Testis (tissue), 3 donors: ENCODE measurements around the gene PTP4A1. TPM values are rescaled to one million over a fixed set of nuclear protein-coding genes. Genes with fewer than 3 reads are reported as not detected.

Experiments used
- DNase-seq: peaks from one replicate; pipeline ENCODE4 v3.0.0-alpha.2; 2019
- H3K27ac ChIP-seq, 2 donors: fragments of 200-600 bp; sonication (generic); one replicate each; pipeline ENCODE4 v1.5.1; 2019
- H3K27me3 ChIP-seq: fragments of 200-600 bp; sonication (generic); one replicate; pipeline ENCODE4 v1.5.1; 2019
- H3K36me3 ChIP-seq: fragments of 200-600 bp; sonication (generic); one replicate; pipeline ENCODE4 v1.5.1; 2017; ENCODE audit warnings: low read depth; ENCODE audit errors: missing control alignments
- H3K4me1 ChIP-seq: fragments of 200-600 bp; sonication (generic); one replicate; pipeline ENCODE4 v1.5.1; 2019
- H3K4me3 ChIP-seq, 2 donors: fragments of 200-600 bp; sonication (generic); one replicate each; pipeline ENCODE4 v1.5.1; 2017 to 2019
- H3K9me3 ChIP-seq: fragments of 200-600 bp; sonication (generic); one replicate; pipeline ENCODE4 v1.5.1; 2017
- CTCF ChIP-seq, 3 experiments: fragments of 450-650 bp in 2 of 3; fragments of 200-600 bp in 1 of 3; sonication (generic) in 1 of 3; IDR thresholded peaks; one replicate each; pipeline ENCODE4 v1.5.1; 2016 to 2019; ENCODE audit warnings: antibody characterized with exemption in 3 of 3, mild to moderate bottlenecking in 2 of 3, moderate library complexity in 1 of 3
- POLR2A ChIP-seq: fragments of 450-650 bp; IDR thresholded peaks from one replicate; pipeline ENCODE4 v1.6.1; 2017; ENCODE audit warnings: antibody characterized with exemption, mild to moderate bottlenecking, moderate library complexity
- WGBS, 2 donors: methylation state at CpG; one replicate each; pipeline ENCODE4 v1.1.5; 2018; 5-methylcytosine and 5-hydroxymethylcytosine counted together
- intact Hi-C: fragments of 100-400 bp; cut with DNase I; formaldehyde crosslinking; loops from one replicate; pipeline ENCODE4 v1.15.1; 2023; ENCODE audit warnings: low total_unique reads
- polyA plus RNA-seq: library from polyadenylated mRNA; stranded (reverse); fragments of 350-450 nt; fragmentation: Illumina TruSeq; extraction: RNeasy Lipid Tissue Mini Kit (QIAGEN cat#74804); gene quantifications from one replicate; pipeline ENCODE4 v1.2.3, GENCODE V29; 2014; ENCODE audit warnings: low read depth, low replicate concordance; ENCODE audit not compliant: insufficient read depth
- total RNA-seq, 2 donors: library from RNA; depleted of rRNA; stranded (reverse); fragments of >200 nt; gene quantifications; one replicate each; pipeline ENCODE4 v1.2.3, GENCODE V29; 2016

The PTP4A1 gene
- total and polyA plus RNA-seq, 3 donors from 2014 or later, result 39.6 to 83.5 (median 74.9) TPM

DNA sequence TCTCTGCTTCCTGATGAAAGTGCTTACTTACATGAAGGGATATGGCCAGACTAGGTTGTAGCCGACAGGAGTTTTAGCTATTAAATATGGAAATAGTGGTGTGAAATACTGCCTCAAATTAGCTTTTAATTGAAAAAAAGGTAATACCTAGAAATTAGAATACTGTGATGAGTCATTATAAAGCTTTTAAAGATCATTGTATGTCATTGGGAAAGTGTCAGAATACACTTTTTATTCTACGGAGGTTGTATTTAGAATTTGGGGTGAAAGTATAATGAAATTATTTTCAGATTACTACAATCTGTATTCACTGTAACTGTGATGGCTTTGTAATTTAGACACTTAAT, 2.2 kb downstream of the PTP4A1 start:
- H3K4me1 ChIP-seq, result peaks cover 9% of the 10 kb centered on the region
- DNase-seq, result no peak
- H3K9me3 ChIP-seq, result no peaks in the 10 kb centered on the region
- intact Hi-C loops, result no loop called here
- no peaks in the 10 kb centered on the region for H3K27me3 ChIP-seq
- WGBS, 2 donors, result 42 to 55% methylated on average over 2 of the region's 2 CpGs
- H3K4me3 ChIP-seq, result peak overlapping the region; percentile 96 to 98
- no peaks in the 10 kb centered on the region for H3K36me3 ChIP-seq
- H3K27ac ChIP-seq, result peak overlapping the region; percentile 98 to 100
- TF ChIP-seq CTCF (IDR thresholded peaks at IDR 0.05) (no peak), POLR2A (no peak)

- H3K36me3 ChIP-seq, result no peaks in the 10 kb centered on the region
- no peak overlapping the region for H3K4me3 ChIP-seq
- TF ChIP-seq CTCF (IDR thresholded peaks at IDR 0.05) (no peak), POLR2A (no peak)
- 78 to 81% methylated on average over 3 of the region's 3 CpGs for WGBS, 2 donors
- H3K4me1 ChIP-seq, result peaks cover 9% of the 10 kb centered on the region
- no peaks in the 10 kb centered on the region for H3K27me3 ChIP-seq
- intact Hi-C loops, result no loop called here
- no peak for DNase-seq
- no peaks in the 10 kb centered on the region for H3K9me3 ChIP-seq
- H3K27ac ChIP-seq, result no peak overlapping the region
Measured at GRCh38 chr6:63576147-63576772, 4.0 kb downstream of the PTP4A1 start.

DNA sequence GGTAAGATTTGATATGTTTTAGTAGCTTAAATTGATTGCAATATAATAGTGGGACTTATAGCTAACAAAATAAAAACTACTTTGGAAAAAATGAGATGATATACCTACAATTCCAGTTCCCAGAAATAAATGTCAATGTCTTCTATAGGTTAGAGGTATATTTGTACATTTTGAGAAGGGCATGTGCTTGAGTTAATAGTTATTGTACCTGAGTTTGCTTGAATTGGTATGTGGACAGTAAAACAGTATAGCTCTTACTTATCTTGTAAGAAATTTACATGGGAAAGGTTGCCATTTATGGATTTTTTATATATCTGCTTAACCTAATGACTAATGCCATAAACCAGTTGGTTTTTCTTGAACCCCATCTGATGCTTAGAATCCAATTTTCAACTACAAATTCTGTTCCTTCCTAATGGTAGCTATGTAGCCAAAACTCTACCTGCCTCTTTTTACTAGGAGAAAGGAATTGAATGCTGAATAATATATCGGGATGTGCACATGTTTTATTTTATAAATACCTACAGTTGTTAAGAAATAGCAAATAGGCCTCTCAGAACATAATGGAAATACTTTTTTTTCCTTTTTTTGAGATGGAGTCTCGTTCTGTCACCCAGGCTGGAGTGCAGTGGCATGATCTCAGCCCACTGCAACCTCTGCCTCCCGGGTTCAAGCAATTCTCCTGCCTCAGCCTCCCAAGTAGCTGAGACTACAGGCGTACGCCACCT, 4.9 kb downstream of the PTP4A1 start:
- no peaks in the 10 kb centered on the region for H3K9me3 ChIP-seq
- no peak for TF ChIP-seq CTCF (IDR thresholded peaks at IDR 0.05)
- TF ChIP-seq POLR2A, result no peak
- DNase-seq, result no peak
- H3K36me3 ChIP-seq, result no peaks in the 10 kb centered on the region
- H3K4me1 ChIP-seq, result peaks cover 9% of the 10 kb centered on the region
- intact Hi-C loops, result no loop called here
- no peak overlapping the region for H3K27ac ChIP-seq
- WGBS, 2 donors, result 91 to 95% methylated on average over 5 of the region's 5 CpGs
- no peak overlapping the region for H3K4me3 ChIP-seq
- no peaks in the 10 kb centered on the region for H3K27me3 ChIP-seq

- intact Hi-C loops, result no loop called here
- Histone ChIP-seq H3K27ac (no peak overlapping the region), H3K4me3 (no peak overlapping the region), H3K9me3 (no peaks in the 10 kb centered on the region), H3K4me1 (peaks cover 9% of the 10 kb centered on the region), H3K27me3 (no peaks in the 10 kb centered on the region), H3K36me3 (no peaks in the 10 kb centered on the region)
- TF ChIP-seq CTCF (IDR thresholded peaks at IDR 0.05) (no peak), POLR2A (no peak)
- no peak for DNase-seq
- 97 to 99% methylated on average over 2 of the region's 2 CpGs for WGBS, 2 donors
Measured at GRCh38 chr6:63578757-63579156, 6.5 kb downstream of the PTP4A1 start.
